Tibial nerve (tissue), 3 donors: ENCODE results near the gene PGRMC1.

Source experiments
- POLR2A ChIP-seq, 2 donors: fragments of 450-650 bp; IDR thresholded peaks; one replicate each; pipeline ENCODE4 v1.6.1; 2017; ENCODE audit warnings: antibody characterized with exemption in 2 of 2, mild to moderate bottlenecking in 2 of 2, moderate library complexity in 2 of 2
- TF ChIP-seq, protein P1 (sequence below), 5 experiments: fragments of 200-600 bp in 3 of 5; fragments of 450-650 bp in 2 of 5; sonication (generic) in 3 of 5; IDR thresholded peaks; one replicate each; pipeline ENCODE4 v1.5.1; 2016 to 2019; ENCODE audit warnings: antibody characterized with exemption in 5 of 5, mild to moderate bottlenecking in 3 of 5, moderate library complexity in 2 of 5

DNA sequence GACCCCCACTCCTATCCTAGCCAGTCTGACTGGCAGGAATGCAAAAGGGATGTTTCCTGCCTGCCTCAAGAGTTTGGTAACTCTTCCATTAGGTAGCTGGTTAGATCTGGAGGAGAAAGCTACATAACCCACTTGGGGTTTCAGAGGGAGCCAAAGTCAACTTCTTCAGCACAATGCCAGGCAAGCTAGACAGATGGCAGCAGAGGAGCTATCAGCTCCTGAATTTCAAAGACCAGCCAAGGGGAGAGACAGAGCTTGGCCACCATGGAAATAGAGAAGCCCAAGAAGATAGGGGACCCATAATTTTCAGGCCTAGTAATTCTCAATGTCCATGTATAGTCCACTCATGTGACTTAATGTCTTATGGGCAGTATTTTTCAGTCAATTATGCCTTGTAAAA lies 56.4 kb downstream of the PGRMC1 start:
- TF ChIP-seq, protein P1, sequence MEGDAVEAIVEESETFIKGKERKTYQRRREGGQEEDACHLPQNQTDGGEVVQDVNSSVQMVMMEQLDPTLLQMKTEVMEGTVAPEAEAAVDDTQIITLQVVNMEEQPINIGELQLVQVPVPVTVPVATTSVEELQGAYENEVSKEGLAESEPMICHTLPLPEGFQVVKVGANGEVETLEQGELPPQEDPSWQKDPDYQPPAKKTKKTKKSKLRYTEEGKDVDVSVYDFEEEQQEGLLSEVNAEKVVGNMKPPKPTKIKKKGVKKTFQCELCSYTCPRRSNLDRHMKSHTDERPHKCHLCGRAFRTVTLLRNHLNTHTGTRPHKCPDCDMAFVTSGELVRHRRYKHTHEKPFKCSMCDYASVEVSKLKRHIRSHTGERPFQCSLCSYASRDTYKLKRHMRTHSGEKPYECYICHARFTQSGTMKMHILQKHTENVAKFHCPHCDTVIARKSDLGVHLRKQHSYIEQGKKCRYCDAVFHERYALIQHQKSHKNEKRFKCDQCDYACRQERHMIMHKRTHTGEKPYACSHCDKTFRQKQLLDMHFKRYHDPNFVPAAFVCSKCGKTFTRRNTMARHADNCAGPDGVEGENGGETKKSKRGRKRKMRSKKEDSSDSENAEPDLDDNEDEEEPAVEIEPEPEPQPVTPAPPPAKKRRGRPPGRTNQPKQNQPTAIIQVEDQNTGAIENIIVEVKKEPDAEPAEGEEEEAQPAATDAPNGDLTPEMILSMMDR (IDR thresholded peaks at IDR 0.05): no peak
- no peak for TF ChIP-seq POLR2A (IDR thresholded peaks at IDR 0.05)
